ENCODE results near the gene SLC28A2. TPM values are rescaled to one million over a fixed set of nuclear protein-coding genes. Genes with fewer than 3 reads are reported as not detected.

SLC28A2 gene
- total and polyA plus RNA-seq, 9 of the 15 experiments (the other 6 are each of a cell fraction or from before 2014, with no cell fraction given) = 0.03 to 0.04 TPM; not detected in 7

DNA sequence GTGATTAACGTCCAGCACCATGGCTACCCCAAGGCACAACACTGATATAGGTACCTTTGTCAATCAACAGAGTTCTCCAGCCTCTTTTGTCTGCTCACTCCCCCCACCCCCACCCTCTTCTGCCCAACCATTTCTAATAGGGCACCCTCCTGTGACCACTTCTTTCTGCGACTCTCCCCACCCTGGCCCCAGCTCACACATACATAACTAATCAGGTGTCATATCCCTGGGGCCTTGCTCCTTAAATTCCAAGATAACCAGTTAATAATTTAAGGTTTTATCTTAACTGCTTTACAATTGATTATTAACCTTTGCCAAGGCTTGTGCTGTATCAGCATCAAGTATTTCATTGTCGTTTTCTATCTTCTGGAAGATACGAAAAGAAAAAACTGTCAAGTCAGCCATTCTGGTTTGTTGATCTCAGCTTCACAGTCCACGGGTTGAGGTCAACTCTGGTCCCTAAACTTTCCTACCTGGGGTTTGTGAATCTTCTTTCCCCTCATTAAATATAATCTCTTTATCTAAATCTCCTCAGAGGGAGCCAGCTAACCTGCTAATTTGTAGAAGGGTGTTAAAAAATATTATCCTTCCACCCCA is 27.3 kb upstream of the SLC28A2 start (continued):
- TF ChIP-seq PCBP1 (IDR thresholded peaks at IDR 0.05; ENCODE audit: low read depth, low read length, poor library complexity, severe bottlenecking) (no peak), KDM4B (IDR thresholded peaks at IDR 0.05; ENCODE audit: borderline replicate concordance in 2 of 2, low read depth in 1 of 2) (no peak), KAT2B (IDR thresholded peaks at IDR 0.05; ENCODE audit: low read depth, low read length) (no peak), MAFF (IDR thresholded peaks at IDR 0.05; ENCODE audit: low read length) (peak; percentile 93), ELF4 (CRISPR knock-in tag; IDR thresholded peaks at IDR 0.05) (no peak), ZNF217 (CRISPR knock-in tag; IDR thresholded peaks at IDR 0.05) (no peak), ZC3H4 (CRISPR knock-in tag; IDR thresholded peaks at IDR 0.05; ENCODE audit: borderline replicate concordance) (no peak), TCF7 (IDR thresholded peaks at IDR 0.05; ENCODE audit: borderline replicate concordance) (no peak), ZNF197 (CRISPR knock-in tag; IDR thresholded peaks at IDR 0.05; ENCODE audit: low read depth) (no peak)
- TF ChIP-seq, protein P1, sequence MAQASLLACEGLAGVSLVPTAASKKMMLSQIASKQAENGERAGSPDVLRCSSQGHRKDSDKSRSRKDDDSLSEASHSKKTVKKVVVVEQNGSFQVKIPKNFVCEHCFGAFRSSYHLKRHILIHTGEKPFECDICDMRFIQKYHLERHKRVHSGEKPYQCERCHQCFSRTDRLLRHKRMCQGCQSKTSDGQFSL (CRISPR knock-in tag; IDR thresholded peaks at IDR 0.05) = no peak
- TF ChIP-seq, protein P1 (tag; IDR thresholded peaks at IDR 0.05) = no peak
